HG03139 (cell line): ENCODE measurements around the gene HDHD5.

Experiments
- ATAC-seq: cut with Tn5 transposase; IDR thresholded peaks from one replicate; pipeline ENCODE4 v1.9.1; 2021; ENCODE audit not compliant: unreplicated experiment

Gene HDHD5

DNA sequence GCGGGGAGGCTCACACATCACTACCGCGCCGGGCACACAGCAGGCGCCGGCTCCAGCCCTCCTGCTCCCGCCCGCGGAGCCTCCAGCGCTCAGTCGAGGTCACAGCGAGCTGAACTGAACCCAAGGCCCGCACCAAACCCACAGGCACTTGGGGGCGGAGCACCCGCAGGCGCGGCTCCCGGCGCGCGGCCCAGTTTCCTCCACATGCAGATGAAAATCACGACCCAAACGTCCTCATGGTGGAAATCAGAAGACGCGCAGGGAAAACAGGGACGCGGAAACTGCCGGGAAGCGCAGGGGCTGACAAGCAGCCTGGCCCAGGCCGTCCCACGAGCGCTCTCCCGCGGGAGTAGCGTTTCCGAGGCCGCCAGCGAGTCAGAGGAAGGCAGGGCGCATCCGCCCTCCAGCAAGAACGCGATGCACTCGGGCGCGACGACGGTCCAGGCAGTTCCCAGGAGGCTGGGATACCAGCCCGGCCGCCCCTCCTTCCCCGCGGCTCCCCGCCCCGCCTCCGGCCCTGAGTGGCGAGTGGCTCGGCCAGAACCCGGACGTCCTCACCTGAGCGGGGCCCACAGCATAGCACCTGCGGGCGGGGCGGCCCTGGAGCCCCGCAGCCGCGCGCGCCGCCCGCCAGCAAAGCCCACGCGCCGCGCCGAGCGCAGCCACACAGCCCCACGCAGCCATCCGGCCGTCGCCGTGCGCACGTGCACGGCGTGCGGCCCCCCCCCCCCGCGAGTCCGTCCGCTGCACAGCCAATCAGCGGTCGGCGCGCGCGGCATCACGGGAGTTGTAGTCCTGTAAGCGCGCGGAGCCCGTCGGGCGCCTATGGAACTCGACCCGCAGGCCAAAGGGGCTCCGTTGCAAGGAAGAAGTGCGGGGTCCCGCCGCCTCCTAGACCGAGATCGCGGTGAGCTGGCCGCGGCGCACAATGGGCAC, at the start of gene HDHD5:
TSS of gene HDHD5 (minus strand) at position 710 of the 936 bp plus-strand sequence. CDS start at position 684, 26 bp downstream.
- ATAC-seq, result peak; percentile 69

DNA sequence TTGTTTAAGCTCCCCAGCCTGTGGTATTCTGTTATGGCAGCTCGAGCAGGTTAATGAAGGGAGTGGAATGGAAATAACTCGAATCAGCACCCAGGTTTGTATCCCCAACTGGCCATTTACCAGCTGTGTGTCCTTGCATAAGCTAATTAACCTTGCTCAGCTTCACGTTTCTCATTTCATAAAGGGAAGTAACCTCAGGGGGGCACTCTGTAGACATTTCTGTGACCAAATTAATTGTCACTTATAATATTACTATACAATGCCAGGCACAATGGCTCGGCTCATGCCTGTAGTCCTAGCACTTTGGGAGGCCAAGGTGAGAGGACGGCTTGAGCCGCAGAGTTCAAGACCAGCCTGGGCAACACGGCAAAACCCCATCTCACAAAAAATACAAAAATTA, 46.4 kb upstream of the HDHD5 start:
- no peak for ATAC-seq

DNA sequence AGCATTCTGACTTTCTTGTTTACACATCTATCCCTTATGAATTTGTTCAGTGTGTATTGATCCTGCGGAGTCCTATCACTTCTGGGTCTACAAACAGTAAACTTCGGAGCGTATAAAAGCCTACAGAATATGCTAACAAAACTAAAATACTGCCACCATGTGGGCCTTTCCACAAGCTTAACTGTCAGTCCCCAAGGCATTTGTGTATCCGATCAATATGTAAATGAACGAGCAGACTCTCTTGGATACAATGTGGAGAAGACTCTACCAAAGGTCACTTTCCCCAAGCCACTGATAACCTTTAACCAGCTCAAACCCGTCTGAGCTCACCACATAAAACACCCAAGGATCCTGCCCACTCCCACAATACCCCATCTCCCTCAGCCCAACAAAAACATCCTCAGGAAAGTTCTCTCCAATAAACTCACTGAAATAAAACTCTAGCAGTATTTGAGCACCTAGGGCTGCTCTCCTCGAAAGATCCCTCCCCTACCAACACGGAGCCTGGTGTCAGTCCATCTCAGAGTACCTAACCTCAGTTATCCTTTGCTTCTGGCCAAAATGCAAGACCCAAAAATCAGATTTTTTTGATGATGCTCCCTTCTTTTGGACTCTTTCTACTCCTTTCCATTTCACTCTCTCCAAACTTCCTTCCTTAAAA, 42.3 kb upstream of the HDHD5 start:
- no peak for ATAC-seq

DNA sequence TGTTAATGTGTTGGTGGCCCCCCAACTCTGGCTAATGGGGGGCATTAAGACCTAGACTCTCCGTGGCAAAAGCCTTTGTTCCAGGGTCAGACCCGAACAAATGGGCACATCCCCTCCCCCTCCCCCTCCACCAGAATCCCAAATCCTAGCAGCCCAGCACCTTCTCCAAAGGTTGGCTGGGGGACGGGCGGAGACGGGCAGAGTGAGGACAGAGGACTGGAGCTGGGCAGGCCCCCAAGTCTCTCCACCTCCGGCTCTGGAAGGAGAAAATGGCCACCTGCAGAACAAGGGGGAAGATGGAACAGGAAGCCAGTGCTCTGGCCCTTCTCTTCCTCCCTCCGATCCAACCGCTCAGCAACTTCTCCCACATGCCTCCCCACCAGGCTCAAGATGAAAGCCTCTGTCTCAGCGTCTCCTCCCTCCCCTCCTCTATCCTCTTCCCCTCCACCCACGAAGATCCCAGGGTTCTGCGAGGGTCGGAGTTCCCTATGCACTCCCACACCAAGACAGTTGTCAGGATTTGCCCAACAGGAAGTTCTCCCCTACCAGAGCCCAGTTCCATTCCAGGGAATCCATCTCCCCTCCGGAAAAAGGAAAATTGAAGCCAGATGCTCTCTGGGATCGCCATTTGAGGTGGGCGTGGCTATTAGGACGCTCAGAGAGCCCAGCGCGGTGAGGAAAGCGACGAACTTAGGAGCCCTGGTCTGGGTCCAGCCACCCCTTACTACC, 40.1 kb upstream of the HDHD5 start:
- no peak for ATAC-seq

DNA sequence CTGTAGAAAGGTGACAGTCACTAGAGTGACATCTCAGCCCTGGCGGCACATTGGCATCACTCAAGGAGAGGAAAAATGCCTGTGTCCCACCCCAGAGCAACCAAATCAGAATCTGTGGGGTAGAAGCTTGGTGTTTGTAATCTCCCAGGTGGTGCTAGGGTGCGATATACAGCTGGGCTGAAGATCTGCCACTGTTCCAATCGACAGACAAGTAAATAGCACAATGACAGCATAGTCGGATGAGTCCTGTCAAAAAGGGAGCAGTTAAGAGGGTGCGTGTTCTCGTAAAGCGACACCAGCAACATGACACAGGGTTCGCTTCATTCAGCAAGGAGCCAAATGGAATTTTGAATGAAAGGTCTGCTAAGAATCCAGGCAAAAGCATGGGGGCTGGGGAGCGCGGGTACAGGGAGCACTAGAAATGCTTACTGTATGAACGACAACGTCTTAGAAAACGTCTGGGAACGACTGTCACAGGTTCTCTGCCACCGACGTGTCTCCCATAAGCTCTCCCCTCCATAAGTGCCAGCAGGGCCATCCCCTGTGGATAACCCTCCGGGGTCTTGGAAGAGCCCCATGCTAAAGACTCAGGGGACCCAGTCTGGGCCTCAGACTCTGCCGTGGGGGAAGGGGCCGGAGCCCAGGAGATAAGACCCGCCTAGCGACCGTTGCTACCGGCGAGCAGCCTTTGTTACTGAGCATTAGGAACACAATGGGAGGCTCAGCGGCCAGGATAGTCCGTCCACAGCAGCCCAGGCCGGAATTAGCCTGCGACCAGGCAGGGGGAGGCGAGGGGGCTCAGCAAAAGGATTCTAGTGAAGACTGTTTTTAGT, 39.3 kb upstream of the HDHD5 start:
- no peak for ATAC-seq

DNA sequence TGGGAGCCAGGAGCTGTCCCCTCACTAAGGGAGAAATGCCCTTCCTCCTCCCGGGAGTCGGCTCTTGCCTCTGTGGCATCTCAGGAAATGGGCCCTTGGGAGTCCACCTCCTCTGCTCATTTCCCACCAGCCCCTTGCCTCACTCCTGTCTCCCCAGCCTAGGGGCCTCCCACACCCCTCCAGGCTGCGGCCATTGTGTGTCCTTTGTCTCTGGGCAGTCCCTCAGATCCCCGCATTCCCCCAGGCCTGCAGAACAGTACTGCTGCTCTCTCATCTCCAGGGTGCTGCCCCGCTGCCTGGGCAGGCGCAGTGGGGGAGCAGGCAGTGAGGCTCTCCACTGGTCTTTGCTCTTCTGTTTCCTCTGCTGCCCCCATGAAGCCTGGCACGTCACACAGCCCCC, 35.1 kb upstream of the HDHD5 start:
- no peak for ATAC-seq

DNA sequence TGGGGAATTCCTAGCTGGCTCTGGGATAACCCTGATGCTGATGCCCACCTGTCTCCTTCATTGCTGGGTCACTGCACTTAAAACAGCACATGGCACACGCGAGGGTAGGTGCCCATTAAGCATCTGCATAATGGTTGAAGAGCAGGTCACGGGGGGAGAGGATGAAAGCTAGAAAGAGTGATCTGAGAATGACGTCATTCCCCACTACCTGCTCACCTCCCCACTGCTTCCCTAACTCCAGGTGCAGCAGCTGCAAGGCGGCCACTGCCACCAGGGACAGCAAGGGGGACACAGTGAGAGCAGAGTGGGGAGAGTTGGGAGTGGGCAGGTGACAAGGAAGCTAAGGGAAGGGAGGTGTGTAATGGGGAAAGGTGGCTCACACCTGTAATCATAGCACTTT, 33.1 kb upstream of the HDHD5 start:
- no peak for ATAC-seq

DNA sequence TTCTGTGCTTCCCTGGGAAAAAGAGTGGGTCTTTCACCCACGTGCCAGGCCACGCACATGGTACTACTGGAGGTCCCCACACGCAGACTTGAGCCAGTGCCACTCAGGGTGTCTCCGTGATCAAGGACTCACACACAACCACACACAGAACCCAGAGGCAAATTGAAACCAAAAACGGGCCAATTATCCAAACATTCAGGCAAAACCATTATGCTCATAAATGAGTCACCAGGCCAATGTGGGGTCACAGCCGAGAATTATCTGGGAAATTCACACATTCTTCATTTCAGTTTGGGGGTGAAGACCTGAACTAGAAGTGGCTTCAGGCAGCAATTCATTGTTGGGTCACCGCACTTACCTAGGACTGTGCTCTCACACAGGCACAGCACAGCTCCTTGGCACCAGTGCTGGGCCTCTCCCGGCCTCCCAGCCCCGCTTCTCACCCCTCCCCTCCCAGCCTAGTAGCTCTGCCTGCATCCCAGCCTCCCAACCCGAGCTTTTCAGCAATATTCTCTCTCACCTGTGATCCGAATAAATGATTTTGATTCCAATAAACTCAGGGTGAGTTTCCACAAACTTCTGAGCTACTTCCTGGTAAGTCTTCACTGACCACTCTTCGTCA, 32.2 kb upstream of the HDHD5 start:
- no peak for ATAC-seq

DNA sequence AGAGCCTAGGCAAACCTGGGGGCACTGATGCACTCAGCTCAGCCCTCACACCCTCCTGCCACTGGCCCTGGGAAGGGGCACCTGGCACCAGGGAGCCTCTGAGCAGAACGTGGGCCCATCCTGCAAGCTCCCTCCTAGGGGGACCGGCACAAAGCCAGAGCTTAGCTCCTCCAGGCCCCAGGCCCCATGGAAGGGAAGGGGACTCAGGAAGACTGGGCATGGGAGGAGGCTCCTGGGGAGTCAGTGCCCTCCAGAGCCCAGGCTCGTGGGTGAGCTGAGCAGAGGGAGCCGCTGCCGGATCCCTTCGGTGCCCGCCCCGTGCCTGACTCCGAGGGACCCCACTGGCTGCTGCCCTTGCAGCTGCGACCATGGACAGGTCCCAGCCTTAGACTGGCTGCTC, 31.6 kb upstream of the HDHD5 start:
- no peak for ATAC-seq

DNA sequence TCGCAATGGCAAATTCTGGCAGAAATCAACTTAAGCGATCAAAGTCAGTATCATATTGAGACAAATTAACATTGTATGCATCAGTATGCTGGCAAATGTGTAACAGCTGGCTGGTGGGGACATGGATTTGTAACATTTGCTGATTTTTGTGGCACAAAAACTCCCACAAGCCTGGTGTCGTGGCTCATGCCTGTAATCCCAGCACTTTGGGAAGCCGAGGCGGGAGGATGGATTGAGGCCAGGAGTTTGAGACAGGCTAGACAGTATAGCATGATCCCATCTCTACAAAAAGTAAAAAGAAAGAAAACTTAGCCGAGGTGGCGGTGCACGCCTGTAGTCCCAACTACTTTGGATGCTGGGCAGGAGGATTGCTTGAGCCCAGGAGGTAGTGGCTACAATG, 17.6 kb upstream of the HDHD5 start:
- ATAC-seq, result no peak

DNA sequence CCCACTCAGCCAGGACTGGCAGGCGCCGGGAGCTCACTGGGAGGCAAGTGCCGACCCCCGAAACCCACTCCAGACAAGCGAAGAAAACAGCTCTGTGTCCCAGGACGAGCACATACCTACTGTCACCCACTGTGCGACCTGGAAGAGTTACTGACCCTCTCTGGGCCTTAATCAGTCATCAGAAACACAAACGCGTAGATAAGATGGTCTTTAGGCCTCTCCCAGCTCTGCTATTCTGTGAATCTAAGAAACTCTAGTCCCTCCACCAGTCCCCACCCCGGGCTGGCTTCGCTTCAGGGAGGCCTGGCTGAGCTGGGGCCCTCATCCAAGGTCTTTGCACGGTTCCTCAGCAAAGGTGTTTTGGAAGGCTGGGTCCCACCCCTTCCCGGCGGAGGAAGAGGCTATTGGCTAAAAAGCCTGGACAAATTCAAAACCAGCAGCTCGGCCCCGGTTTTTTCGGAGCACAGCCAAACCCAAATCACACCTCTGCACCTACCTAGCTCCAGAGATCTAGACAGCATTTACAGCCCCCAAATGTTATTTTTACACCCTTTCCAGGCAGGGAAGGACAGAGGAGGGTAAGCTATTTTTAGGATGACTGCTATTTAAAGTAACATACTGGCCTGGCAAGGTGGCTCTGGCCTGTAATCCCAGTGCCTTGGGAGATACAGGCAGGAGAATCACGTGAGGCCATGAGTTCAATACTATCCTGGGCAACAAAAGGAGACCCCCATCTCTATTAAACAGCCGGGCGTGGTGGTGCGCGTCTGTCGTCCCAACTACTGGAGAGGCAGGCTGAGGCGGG, 13.2 kb upstream of the HDHD5 start:
- ATAC-seq, result no peak

DNA sequence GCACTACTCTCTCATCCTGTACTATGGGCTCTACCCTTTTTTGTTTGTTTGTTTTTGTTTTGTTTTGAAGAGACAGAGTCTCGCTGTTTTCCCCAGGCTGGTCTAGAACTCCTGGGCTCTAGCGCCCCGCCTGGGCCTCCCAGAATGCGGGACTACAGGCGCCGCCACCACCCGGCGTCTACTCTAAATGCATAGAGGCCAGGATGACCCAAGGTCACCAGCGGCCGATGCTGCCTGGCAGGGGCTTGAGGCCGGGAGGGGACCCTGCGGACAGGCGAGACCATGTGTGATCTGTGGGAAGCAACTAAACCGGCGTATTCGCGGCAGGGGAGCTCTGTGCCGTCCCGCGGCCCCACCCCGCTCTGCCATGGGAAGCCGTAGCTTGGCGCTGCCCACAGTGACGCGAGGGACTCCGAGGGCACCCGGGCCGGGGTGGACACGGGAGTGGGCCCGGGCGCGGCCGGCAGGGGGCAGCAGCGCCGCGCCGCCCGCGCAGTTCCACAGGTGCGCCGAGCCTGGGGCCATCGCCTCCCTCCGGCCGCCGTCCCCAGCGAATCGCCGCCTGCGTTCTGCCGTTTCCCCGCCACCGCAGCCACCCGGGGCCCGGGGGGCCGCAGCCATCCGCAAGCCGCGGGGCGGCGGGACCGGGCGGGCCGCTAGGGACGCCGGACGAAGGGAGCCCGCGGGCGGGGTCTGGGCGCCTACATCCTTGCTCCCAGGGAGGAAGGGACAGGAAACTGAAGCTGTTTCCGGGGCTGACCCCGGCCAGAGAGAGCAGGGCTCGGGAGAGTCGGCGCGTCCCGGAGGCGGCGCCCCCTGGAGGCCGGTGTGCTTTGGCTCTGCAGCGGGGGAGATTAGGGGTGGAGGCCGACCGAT, 12.3 kb upstream of the HDHD5 start:
- peak; percentile 86 for ATAC-seq

DNA sequence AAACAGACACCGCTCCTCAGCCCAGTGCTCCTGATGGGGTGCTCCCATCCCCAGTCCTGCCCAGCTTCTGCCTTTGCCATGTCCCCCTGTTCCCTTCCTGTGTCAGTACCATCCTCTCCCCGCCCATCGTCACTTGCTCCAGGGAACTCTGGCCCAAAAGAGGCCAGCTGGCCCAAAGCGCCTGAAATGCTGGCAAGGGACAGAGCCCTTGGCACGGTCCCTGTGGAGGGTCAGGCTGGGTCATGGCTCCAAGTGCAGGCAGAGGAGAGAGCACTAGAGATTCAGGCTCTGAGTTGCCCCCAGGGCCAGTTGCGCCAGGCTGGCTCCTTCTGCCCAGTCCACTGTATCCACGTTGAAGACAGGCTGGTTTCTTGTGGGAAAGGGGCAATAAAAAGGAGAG, 8.4 kb upstream of the HDHD5 start:
- no peak for ATAC-seq

DNA sequence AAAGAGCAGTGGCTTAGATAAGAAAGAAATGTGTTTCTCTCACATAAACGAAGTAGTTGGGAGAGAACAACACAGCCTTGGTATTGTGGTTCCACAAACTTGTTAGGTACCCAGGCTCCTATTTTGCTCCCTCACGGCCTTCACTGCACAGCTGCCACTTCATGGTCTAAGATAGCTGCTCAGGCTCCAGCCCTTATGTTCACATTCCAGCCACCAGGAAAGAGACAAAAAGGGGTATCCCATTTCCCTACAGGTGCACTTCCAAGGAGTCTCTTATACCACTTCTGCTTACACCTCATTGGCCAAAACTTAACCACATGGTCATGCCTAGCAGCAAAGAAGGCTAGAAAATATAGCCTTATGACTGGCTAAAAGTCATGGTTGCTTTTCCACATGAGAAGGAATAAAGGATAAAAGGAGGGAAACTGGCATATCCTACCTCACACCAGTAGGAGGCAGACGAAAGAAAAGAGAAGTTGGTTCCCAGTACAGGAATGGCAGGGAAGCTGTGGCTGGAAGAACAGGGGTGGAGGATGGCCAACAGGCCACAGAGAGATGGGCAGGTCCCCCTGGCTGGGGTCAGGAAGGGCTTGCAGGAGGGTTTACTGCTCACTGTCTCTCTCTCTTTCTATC, 5.4 kb upstream of the HDHD5 start:
- no peak for ATAC-seq

DNA sequence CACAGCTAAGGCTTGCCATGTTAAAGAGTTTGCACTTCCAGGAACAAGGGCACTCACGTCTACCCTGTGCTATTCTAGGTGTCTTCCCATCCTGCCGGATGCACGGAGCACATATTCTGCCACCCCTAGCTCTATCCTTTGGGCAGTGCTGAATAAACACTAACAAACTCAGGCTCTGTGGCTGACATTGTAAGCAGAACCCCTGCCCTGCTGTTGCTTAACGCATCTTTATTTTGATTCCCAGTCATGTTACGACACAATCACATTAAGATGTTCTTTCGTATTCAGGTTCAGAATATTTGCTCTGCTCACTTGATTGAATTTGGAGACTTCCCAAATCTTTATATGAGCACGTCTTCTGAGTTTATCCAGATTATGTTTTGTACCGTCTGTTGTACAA, 3.7 kb upstream of the HDHD5 start:
- no peak for ATAC-seq

DNA sequence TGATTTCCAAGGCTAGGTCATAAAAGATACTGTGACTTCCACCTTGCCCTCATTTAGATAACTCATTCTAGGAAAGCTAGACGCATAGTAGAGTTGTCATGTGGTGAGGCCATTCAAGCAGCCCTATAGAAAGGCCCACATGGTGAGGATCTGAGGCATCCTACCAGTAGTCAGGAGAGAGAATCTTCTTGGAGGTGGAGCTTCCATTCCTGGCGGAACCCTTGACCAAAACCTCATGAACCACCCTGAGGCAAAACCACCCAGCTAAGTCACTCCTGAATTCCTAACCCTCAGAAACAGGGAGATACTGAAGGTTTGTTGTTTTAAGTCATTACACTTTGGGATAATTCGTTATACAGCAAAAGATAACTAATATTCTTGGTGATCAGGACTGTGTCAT, 2.9 kb upstream of the HDHD5 start:
- no peak for ATAC-seq

DNA sequence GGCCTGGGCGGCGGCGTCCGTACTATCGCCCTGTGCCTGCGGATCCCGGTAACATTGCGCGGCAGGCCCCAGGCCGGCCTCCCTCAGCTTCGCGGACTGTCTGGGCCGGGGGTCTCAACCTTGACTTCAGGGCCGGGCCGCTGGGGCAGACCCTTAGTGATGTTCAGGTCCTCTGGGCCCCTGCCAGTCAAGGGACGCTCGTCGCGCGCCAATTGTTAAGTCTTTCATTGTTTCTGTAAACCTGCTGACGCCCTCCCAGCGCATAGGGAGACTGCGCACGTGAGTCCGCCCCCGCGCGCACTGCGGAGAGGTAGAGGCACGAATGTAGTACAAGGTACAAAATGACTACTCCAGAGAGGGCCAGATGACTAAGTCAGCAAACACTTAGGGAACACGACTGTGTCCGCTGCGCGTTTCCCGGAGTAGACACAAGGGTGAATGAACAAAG, 451 bp upstream of the HDHD5 start:
- ATAC-seq, result no peak

DNA sequence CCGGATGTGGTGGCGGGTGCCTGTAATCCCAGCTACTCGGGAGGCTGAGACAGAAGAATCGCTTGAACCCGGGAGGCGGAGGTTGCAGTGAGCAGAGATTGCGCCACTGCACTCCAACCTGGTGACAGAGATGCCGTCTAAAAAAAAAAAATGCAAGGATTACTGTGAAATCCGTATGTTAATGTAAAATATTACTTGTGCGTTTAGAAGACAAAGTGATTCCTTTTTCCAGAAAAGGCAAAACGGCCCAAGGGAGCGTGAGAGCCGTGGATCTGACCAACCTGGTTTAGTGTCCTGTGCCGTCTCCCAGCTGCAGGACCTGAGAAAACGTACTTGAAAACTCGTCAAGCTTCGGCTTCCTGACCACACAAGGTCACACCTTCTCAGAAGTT, 905 bp downstream of the HDHD5 start:
- no peak for ATAC-seq
